Right hindlimb (tissue), 1 donor: ENCODE data around the gene ITGA11.

Source experiments
- DNase-seq: peaks from one replicate; pipeline ENCODE4 v3.0.0-alpha.2; 2018

The ITGA11 gene

GRCh38 chr15:68444336-68444735 lies 12.4 kb upstream of the ITGA11 start:
- no peak for DNase-seq

- no peak for DNase-seq
Observed at GRCh38 chr15:68442903-68443302, 10.9 kb upstream of the ITGA11 start.

GRCh38 chr15:68442041-68442440 lies 10.1 kb upstream of the ITGA11 start:
- no peak for DNase-seq

GRCh38 chr15:68441045-68441743 lies 9.2 kb upstream of the ITGA11 start:
- DNase-seq = peak; percentile 3

- peak; percentile 0 for DNase-seq
Observed at GRCh38 chr15:68440136-68440535, 8.2 kb upstream of the ITGA11 start.

- peak; percentile 5 for DNase-seq
Observed at GRCh38 chr15:68439506-68439905, 7.5 kb upstream of the ITGA11 start.

- DNase-seq = peak; percentile 1
Observed at GRCh38 chr15:68436680-68437079, 4.7 kb upstream of the ITGA11 start.

- DNase-seq = peak; percentile 4
Observed at GRCh38 chr15:68435966-68436365, 4.0 kb upstream of the ITGA11 start.

GRCh38 chr15:68434021-68434420 lies 2.1 kb upstream of the ITGA11 start:
- DNase-seq = peak; percentile 6

- DNase-seq = peak; percentile 7
Observed at GRCh38 chr15:68433551-68433950, 1.6 kb upstream of the ITGA11 start.

GRCh38 chr15:68432441-68433064 lies 590 bp upstream of the ITGA11 start:
- DNase-seq = peak; percentile 13

- peak; percentile 73 for DNase-seq
Observed at GRCh38 chr15:68431037-68431791, 749 bp downstream of the ITGA11 start.

- no peak for DNase-seq
Observed at GRCh38 chr15:68430471-68431036, 1.4 kb downstream of the ITGA11 start.

GRCh38 chr15:68429691-68430470 lies 2.1 kb downstream of the ITGA11 start:
- DNase-seq = peak; percentile 9

GRCh38 chr15:68428431-68428940 lies 3.5 kb downstream of the ITGA11 start:
- DNase-seq = no peak

- peak; percentile 7 for DNase-seq
Observed at GRCh38 chr15:68427963-68428362, 4.0 kb downstream of the ITGA11 start.

GRCh38 chr15:68427366-68427765 lies 4.6 kb downstream of the ITGA11 start:
- no peak for DNase-seq

- DNase-seq = no peak
Observed at GRCh38 chr15:68426116-68426515, 5.8 kb downstream of the ITGA11 start.

GRCh38 chr15:68425428-68426060 lies 6.4 kb downstream of the ITGA11 start:
- DNase-seq = no peak

- DNase-seq = no peak
Observed at GRCh38 chr15:68424754-68425390, 7.1 kb downstream of the ITGA11 start.
